Hepatocyte (in vitro differentiated cells): ENCODE data around the gene MRTFA.

ENCODE experiments used
- EZH2 ChIP-seq: fragments of 200-600 bp; sonication (generic); IDR thresholded peaks from 2 replicates; pipeline ENCODE4 v1.6.1; 2016; ENCODE audit warnings: antibody characterized with exemption, mild to moderate bottlenecking, borderline replicate concordance
- TF ChIP-seq, protein P1 (sequence below): fragments of 200-600 bp; sonication (generic); IDR thresholded peaks from 2 replicates; pipeline ENCODE4 v1.5.1; 2016; ENCODE audit warnings: antibody characterized with exemption, mild to moderate bottlenecking; ENCODE audit not compliant: poor library complexity

- TF ChIP-seq, protein P1, sequence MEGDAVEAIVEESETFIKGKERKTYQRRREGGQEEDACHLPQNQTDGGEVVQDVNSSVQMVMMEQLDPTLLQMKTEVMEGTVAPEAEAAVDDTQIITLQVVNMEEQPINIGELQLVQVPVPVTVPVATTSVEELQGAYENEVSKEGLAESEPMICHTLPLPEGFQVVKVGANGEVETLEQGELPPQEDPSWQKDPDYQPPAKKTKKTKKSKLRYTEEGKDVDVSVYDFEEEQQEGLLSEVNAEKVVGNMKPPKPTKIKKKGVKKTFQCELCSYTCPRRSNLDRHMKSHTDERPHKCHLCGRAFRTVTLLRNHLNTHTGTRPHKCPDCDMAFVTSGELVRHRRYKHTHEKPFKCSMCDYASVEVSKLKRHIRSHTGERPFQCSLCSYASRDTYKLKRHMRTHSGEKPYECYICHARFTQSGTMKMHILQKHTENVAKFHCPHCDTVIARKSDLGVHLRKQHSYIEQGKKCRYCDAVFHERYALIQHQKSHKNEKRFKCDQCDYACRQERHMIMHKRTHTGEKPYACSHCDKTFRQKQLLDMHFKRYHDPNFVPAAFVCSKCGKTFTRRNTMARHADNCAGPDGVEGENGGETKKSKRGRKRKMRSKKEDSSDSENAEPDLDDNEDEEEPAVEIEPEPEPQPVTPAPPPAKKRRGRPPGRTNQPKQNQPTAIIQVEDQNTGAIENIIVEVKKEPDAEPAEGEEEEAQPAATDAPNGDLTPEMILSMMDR, result no peak
- TF ChIP-seq EZH2, result no peak
Measured at GRCh38 chr22:40533712-40534378, 102.7 kb downstream of the MRTFA start.
